Erythroblast (primary cell): Measurements from ENCODE around the gene RARG.

Experiments used
- GATA1 ChIP-seq: IDR thresholded peaks from 2 replicates; pipeline ENCODE4 v1.6.1; 2011; ENCODE audit warnings: low read depth, mild to moderate bottlenecking, control low read depth, low read length, moderate library complexity
- POLR2A ChIP-seq: IDR thresholded peaks from 2 replicates; pipeline ENCODE4 v1.6.1; 2011; ENCODE audit warnings: mild to moderate bottlenecking, low read length

- peak; percentile 70 for TF ChIP-seq POLR2A
- TF ChIP-seq GATA1: no peak
Measured at GRCh38 chr12:53267999-53268629, 36.1 kb upstream of the RARG start, which contains the start of gene ESPL1.
